GM23338 (cell line): ENCODE data around the gene SLC15A4. TPM values are rescaled to one million over a fixed set of nuclear protein-coding genes. Genes with fewer than 3 reads are reported as not detected.

Source experiments
- ATAC-seq: fragments of 200-7000 bp; cut with Tn5 transposase; 3 replicates; pipeline ENCODE4 v1.9.1; 2020
- DNase-seq: peaks from one replicate; pipeline ENCODE4 v3.0.0-alpha.2; 2015; ENCODE audit warnings: low spot score
- H2AFZ ChIP-seq: fragments of 200-600 bp; sonication (generic); 2 replicates; pipeline ENCODE4 v1.8.0; 2016; ENCODE audit warnings: antibody characterized with exemption, mild to moderate bottlenecking, moderate library complexity
- H3F3A ChIP-seq: fragments of 200-600 bp; sonication (generic); replicated peaks from 2 replicates; pipeline ENCODE4 v1.8.0; 2017; ENCODE audit warnings: antibody characterized with exemption, mixed run types, low read depth
- H3K27ac ChIP-seq: fragments of 200-600 bp; sonication (generic); 2 replicates; pipeline ENCODE4 v1.6.1; 2016; ENCODE audit warnings: low read depth
- H3K27me3 ChIP-seq: fragments of 200-600 bp; sonication (generic); 2 replicates; pipeline ENCODE4 v1.8.0; 2016; ENCODE audit warnings: mild to moderate bottlenecking, mixed run types, moderate library complexity; ENCODE audit not compliant: insufficient read depth
- H3K36me3 ChIP-seq: fragments of 200-600 bp; sonication (generic); 2 replicates; pipeline ENCODE4 v1.8.0; 2016; ENCODE audit warnings: mild to moderate bottlenecking; ENCODE audit not compliant: insufficient read depth
- H3K4me1 ChIP-seq: fragments of 200-600 bp; sonication (generic); 2 replicates; pipeline ENCODE4 v1.8.0; 2016; ENCODE audit warnings: mild to moderate bottlenecking, moderate library complexity; ENCODE audit not compliant: insufficient read depth
- H3K4me2 ChIP-seq: fragments of 200-600 bp; sonication (generic); 2 replicates; pipeline ENCODE4 v1.7.1; 2017; ENCODE audit warnings: mixed run types
- H3K4me3 ChIP-seq: fragments of 200-600 bp; sonication (generic); 2 replicates; pipeline ENCODE4 v1.6.1; 2016; ENCODE audit warnings: mixed run types
- H3K79me2 ChIP-seq: fragments of 200-600 bp; sonication (generic); replicated peaks from 2 replicates; pipeline ENCODE4 v1.8.0; 2017; ENCODE audit warnings: mild to moderate bottlenecking; ENCODE audit not compliant: insufficient read depth
- H3K9me2 ChIP-seq: fragments of 200-600 bp; sonication (generic); 2 replicates; pipeline ENCODE4 v1.8.0; 2017; ENCODE audit not compliant: insufficient read depth
- H4K20me1 ChIP-seq: fragments of 200-600 bp; sonication (generic); replicated peaks from 2 replicates; pipeline ENCODE4 v1.8.0; 2017; ENCODE audit warnings: mild to moderate bottlenecking; ENCODE audit not compliant: insufficient read depth
- H3K27ac Mint-ChIP-seq: 2 replicates; pipeline ENCODE4 v1.8.0; 2020; ENCODE audit warnings: inconsistent platforms, mild to moderate bottlenecking, moderate library complexity, mixed read lengths
- H3K27me3 Mint-ChIP-seq: 3 replicates; pipeline ENCODE4 v1.8.0; 2022; ENCODE audit warnings: low read depth, mild to moderate bottlenecking, moderate library complexity, mixed read lengths, inconsistent platforms; ENCODE audit not compliant: insufficient read depth, poor library complexity
- H3K36me3 Mint-ChIP-seq: 3 replicates; pipeline ENCODE4 v1.8.0; 2021; ENCODE audit warnings: low read depth, mild to moderate bottlenecking, inconsistent platforms, moderate library complexity, mixed read lengths
- H3K4me1 Mint-ChIP-seq: 3 replicates; pipeline ENCODE4 v1.8.0; 2020; ENCODE audit warnings: mild to moderate bottlenecking, inconsistent platforms, mixed read lengths
- H3K4me3 Mint-ChIP-seq: 3 replicates; pipeline ENCODE4 v1.8.0; 2021; ENCODE audit warnings: moderate library complexity, mild to moderate bottlenecking, inconsistent platforms, mixed read lengths
- H3K9me3 Mint-ChIP-seq: 3 replicates; pipeline ENCODE4 v1.8.0; 2020; ENCODE audit warnings: moderate library complexity, mild to moderate bottlenecking, inconsistent platforms, mixed read lengths
- CREB1 ChIP-seq: fragments of 250-450 bp; sonication (Bioruptor Pico); IDR thresholded peaks from 2 replicates; pipeline ENCODE4 v1.5.0; 2020; ENCODE audit warnings: low read depth, mild to moderate bottlenecking, moderate library complexity
- EZH2 ChIP-seq: fragments of 200-600 bp; sonication (generic); IDR thresholded peaks from one replicate; pipeline ENCODE4 v1.8.0; 2017; ENCODE audit warnings: antibody characterized with exemption, mild to moderate bottlenecking, low read depth; ENCODE audit not compliant: unreplicated experiment
- JUNB ChIP-seq: IDR thresholded peaks from one replicate; pipeline ENCODE4 v1.6.1; 2016; ENCODE audit warnings: antibody characterized with exemption; ENCODE audit not compliant: unreplicated experiment
- polyA plus RNA-seq: library from polyadenylated mRNA; unstranded; fragments of >200 nt; fragmentation: Nextera tagmentation; extraction: Ambion mirVana; gene quantifications from 2 replicates; pipeline ENCODE4 v1.2.1, GENCODE V29; 2016
- total RNA-seq: library from RNA; depleted of rRNA; stranded (reverse); fragments of >200 nt; shearing (Covaris generic); gene quantifications from 2 replicates; pipeline ENCODE4 v1.2.3, GENCODE V29; 2014
- TF ChIP-seq, protein P1 (sequence below): IDR thresholded peaks from one replicate; pipeline ENCODE4 v1.6.1; 2018; ENCODE audit warnings: antibody characterized with exemption; ENCODE audit not compliant: unreplicated experiment
- TF ChIP-seq, protein P2 (sequence below): fragments of 250-450 bp; sonication (Bioruptor Pico); IDR thresholded peaks from 2 replicates; pipeline ENCODE4 v1.5.0; 2020; ENCODE audit warnings: mild to moderate bottlenecking, moderate library complexity

Gene SLC15A4
- total and polyA plus RNA-seq, 2 experiments from 2014 or later = 7.7 to 30.3 TPM

DNA sequence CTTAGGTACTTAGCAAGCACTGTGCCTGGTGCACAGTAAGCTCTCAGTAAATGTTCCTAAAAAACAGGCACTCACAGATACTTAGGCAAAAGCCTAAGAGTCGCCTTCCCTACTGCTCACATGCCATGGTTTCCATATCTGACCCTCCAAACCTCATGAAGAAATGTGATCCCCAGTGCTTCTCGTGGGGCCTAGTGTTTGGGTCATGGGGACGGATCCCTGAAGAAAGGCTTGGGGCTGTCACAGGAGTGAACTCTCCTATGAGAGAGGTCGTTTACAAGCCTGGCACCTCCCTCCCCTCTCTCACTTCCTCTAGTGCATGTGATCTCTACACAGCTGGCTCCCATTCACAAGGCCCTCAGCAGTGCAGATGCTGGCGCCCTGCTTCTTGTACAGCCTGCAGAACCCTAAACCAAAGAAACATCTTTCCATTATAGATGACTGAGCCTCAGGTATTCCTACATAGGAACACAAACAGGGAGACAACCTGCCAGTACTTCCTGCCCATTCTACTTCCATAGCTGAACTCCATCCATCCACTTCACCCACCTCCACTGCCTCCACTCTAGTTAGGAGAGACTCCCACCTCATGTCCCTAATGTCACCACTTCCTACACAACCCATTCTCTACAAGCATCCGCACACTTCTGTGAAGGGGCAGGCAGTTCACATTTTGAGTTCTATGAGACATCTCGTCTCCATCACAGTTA is 2.9 kb downstream of the SLC15A4 start:
- ATAC-seq (no peak), DNase-seq (no peak)
- H3K9me2 ChIP-seq = no peaks in the 10 kb centered on the region
- peaks cover 1% of the 10 kb centered on the region for H3K27me3 Mint-ChIP-seq
- H3K27ac ChIP-seq = no peak overlapping the region
- no peak overlapping the region for H3K27ac Mint-ChIP-seq
- H4K20me1 ChIP-seq = peaks cover 23% of the 10 kb centered on the region
- peaks cover 73% of the 10 kb centered on the region for H3K79me2 ChIP-seq
- no peaks in the 10 kb centered on the region for H3F3A ChIP-seq
- no peak overlapping the region; the same call in 2 of the 3 replicates for H3K4me3 Mint-ChIP-seq
- no peaks in the 10 kb centered on the region; the same call in 1 of the 2 replicates for H3K36me3 ChIP-seq
- TF ChIP-seq JUNB (no peak), EZH2 (no peak), CREB1 (CRISPR knock-in tag) (no peak)
- TF ChIP-seq, protein P1, sequence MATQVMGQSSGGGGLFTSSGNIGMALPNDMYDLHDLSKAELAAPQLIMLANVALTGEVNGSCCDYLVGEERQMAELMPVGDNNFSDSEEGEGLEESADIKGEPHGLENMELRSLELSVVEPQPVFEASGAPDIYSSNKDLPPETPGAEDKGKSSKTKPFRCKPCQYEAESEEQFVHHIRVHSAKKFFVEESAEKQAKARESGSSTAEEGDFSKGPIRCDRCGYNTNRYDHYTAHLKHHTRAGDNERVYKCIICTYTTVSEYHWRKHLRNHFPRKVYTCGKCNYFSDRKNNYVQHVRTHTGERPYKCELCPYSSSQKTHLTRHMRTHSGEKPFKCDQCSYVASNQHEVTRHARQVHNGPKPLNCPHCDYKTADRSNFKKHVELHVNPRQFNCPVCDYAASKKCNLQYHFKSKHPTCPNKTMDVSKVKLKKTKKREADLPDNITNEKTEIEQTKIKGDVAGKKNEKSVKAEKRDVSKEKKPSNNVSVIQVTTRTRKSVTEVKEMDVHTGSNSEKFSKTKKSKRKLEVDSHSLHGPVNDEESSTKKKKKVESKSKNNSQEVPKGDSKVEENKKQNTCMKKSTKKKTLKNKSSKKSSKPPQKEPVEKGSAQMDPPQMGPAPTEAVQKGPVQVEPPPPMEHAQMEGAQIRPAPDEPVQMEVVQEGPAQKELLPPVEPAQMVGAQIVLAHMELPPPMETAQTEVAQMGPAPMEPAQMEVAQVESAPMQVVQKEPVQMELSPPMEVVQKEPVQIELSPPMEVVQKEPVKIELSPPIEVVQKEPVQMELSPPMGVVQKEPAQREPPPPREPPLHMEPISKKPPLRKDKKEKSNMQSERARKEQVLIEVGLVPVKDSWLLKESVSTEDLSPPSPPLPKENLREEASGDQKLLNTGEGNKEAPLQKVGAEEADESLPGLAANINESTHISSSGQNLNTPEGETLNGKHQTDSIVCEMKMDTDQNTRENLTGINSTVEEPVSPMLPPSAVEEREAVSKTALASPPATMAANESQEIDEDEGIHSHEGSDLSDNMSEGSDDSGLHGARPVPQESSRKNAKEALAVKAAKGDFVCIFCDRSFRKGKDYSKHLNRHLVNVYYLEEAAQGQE = no peak
- TF ChIP-seq, protein P2, sequence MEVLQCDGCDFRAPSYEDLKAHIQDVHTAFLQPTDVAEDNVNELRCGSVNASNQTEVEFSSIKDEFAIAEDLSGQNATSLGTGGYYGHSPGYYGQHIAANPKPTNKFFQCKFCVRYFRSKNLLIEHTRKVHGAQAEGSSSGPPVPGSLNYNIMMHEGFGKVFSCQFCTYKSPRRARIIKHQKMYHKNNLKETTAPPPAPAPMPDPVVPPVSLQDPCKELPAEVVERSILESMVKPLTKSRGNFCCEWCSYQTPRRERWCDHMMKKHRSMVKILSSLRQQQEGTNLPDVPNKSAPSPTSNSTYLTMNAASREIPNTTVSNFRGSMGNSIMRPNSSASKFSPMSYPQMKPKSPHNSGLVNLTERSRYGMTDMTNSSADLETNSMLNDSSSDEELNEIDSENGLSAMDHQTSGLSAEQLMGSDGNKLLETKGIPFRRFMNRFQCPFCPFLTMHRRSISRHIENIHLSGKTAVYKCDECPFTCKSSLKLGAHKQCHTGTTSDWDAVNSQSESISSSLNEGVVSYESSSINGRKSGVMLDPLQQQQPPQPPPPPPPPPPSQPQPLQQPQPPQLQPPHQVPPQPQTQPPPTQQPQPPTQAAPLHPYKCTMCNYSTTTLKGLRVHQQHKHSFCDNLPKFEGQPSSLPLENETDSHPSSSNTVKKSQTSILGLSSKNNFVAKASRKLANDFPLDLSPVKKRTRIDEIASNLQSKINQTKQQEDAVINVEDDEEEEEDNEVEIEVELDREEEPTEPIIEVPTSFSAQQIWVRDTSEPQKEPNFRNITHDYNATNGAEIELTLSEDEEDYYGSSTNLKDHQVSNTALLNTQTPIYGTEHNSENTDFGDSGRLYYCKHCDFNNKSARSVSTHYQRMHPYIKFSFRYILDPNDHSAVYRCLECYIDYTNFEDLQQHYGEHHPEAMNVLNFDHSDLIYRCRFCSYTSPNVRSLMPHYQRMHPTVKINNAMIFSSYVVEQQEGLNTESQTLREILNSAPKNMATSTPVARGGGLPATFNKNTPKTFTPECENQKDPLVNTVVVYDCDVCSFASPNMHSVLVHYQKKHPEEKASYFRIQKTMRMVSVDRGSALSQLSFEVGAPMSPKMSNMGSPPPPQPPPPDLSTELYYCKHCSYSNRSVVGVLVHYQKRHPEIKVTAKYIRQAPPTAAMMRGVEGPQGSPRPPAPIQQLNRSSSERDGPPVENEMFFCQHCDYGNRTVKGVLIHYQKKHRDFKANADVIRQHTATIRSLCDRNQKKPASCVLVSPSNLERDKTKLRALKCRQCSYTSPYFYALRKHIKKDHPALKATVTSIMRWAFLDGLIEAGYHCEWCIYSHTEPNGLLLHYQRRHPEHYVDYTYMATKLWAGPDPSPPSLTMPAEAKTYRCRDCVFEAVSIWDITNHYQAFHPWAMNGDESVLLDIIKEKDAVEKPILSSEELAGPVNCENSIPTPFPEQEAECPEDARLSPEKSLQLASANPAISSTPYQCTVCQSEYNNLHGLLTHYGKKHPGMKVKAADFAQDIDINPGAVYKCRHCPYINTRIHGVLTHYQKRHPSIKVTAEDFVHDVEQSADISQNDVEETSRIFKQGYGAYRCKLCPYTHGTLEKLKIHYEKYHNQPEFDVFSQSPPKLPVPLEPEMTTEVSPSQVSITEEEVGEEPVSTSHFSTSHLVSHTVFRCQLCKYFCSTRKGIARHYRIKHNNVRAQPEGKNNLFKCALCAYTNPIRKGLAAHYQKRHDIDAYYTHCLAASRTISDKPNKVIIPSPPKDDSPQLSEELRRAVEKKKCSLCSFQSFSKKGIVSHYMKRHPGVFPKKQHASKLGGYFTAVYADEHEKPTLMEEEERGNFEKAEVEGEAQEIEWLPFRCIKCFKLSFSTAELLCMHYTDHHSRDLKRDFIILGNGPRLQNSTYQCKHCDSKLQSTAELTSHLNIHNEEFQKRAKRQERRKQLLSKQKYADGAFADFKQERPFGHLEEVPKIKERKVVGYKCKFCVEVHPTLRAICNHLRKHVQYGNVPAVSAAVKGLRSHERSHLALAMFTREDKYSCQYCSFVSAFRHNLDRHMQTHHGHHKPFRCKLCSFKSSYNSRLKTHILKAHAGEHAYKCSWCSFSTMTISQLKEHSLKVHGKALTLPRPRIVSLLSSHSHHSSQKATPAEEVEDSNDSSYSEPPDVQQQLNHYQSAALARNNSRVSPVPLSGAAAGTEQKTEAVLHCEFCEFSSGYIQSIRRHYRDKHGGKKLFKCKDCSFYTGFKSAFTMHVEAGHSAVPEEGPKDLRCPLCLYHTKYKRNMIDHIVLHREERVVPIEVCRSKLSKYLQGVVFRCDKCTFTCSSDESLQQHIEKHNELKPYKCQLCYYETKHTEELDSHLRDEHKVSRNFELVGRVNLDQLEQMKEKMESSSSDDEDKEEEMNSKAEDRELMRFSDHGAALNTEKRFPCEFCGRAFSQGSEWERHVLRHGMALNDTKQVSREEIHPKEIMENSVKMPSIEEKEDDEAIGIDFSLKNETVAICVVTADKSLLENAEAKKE (CRISPR knock-in tag) = no peak
- H3K4me3 ChIP-seq = no peak overlapping the region
- peaks cover 71% of the 10 kb centered on the region for H3K9me3 Mint-ChIP-seq
- no peaks in the 10 kb centered on the region for H3K27me3 ChIP-seq
- H3K4me1 ChIP-seq = peaks cover 5% of the 10 kb centered on the region; the same call in 1 of the 2 replicates
- no peak overlapping the region for H2AFZ ChIP-seq
- no peak overlapping the region for H3K4me2 ChIP-seq
- peaks cover 34% of the 10 kb centered on the region for H3K4me1 Mint-ChIP-seq
- H3K36me3 Mint-ChIP-seq = peaks cover 26% of the 10 kb centered on the region
